ENCODE results near the gene RASL10A. TPM values are rescaled to one million over a fixed set of nuclear protein-coding genes. Genes with fewer than 3 reads are reported as not detected.

Gene RASL10A
- total RNA-seq, 1 experiment from 2014 or later = 1.1 TPM

DNA sequence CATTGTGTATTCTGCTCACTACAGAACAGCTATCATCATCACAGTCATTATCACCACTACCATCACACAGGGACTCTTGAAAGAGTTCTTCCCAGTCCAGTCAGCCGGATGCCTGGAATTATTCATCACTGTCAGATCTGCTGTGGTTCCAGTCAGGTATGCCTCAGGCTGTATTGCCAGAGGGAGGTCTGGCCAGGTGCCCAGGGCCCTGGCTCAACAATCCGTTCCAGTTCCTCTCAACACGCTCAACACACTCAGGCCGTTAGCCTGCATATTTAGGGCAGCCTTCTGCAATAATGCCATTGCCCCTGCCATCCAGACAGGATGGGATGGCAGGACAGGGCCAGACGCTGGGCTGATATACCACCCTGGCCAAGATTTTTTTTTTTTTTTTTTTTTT, 28.6 kb upstream of the RASL10A start:
- no peak overlapping the region for H3K27ac Mint-ChIP-seq (ENCODE audit: unreplicated experiment)
- Histone ChIP-seq H3K36me3 (ENCODE audit: control insufficient read depth, insufficient read depth, low read length) (peaks cover 1% of the 10 kb centered on the region), H3K4me1 (peaks cover 6% of the 10 kb centered on the region; the same call in 1 of the 2 replicates), H3K27me3 (replicated peaks; ENCODE audit: control insufficient read depth, insufficient read depth, low read length) (no peaks in the 10 kb centered on the region), H3K9me3 (no peaks in the 10 kb centered on the region), H3K4me3 (ENCODE audit: low read depth, low read length) (no peak overlapping the region)
- H3K27me3 Mint-ChIP-seq (ENCODE audit: insufficient read depth, unreplicated experiment) = no peaks in the 10 kb centered on the region
- peak in 1 of 2 experiments; percentile 15 for DNase-seq
- no peak overlapping the region for H3K4me3 Mint-ChIP-seq (ENCODE audit: unreplicated experiment)
- intact Hi-C loops (cut with micrococcal nuclease; ENCODE audit: unreplicated experiment) = no loop called here
- BruUV-seq (replicated peaks) = no TSS peak
- ChIA-PET CTCF (no interaction called here), POLR2A (interaction anchor here (0.6 kb wide), 1 partner anchor 37 kb away, joined by 8 read pairs; no protein-coding TSS in a partner anchor)
- H3K4me1 Mint-ChIP-seq (ENCODE audit: low read depth, unreplicated experiment) = peaks cover 8% of the 10 kb centered on the region
- TF ChIP-seq CTCF (IDR thresholded peaks at IDR 0.05; ENCODE audit: insufficient read depth in 1 of 2, low read depth in 1 of 2, low read length in 1 of 2, severe bottlenecking in 1 of 2, unreplicated experiment in 1 of 2) = no peak
- peaks cover 63% of the 10 kb centered on the region for H3K36me3 Mint-ChIP-seq (ENCODE audit: insufficient read depth, unreplicated experiment)
- no peaks in the 10 kb centered on the region for H3K9me3 Mint-ChIP-seq (ENCODE audit: unreplicated experiment)

GRCh38 chr22:29343313-29343805, 27.9 kb upstream of the RASL10A start:
- BruUV-seq (replicated peaks) = no TSS peak
- DNase-seq = no peak
- intact Hi-C loops (cut with micrococcal nuclease; ENCODE audit: unreplicated experiment) = no loop called here
- TF ChIP-seq CTCF (IDR thresholded peaks at IDR 0.05; ENCODE audit: insufficient read depth in 1 of 2, low read depth in 1 of 2, low read length in 1 of 2, severe bottlenecking in 1 of 2, unreplicated experiment in 1 of 2) = no peak
- ChIA-PET CTCF (no interaction called here), POLR2A (no interaction called here)
- H3K27ac Mint-ChIP-seq (ENCODE audit: unreplicated experiment) = no peak overlapping the region
- H3K4me3 Mint-ChIP-seq (ENCODE audit: unreplicated experiment) = no peak overlapping the region
- Histone ChIP-seq H3K27me3 (replicated peaks; ENCODE audit: control insufficient read depth, insufficient read depth, low read length) (no peaks in the 10 kb centered on the region), H3K9me3 (no peaks in the 10 kb centered on the region), H3K36me3 (ENCODE audit: control insufficient read depth, insufficient read depth, low read length) (peaks cover 1% of the 10 kb centered on the region; the same call in 1 of the 2 replicates), H3K4me3 (ENCODE audit: low read depth, low read length) (no peak overlapping the region), H3K4me1 (peaks cover 6% of the 10 kb centered on the region; the same call in 1 of the 2 replicates)
- H3K4me1 Mint-ChIP-seq (ENCODE audit: low read depth, unreplicated experiment) = peaks cover 8% of the 10 kb centered on the region
- peaks cover 64% of the 10 kb centered on the region for H3K36me3 Mint-ChIP-seq (ENCODE audit: insufficient read depth, unreplicated experiment)
- no peaks in the 10 kb centered on the region for H3K9me3 Mint-ChIP-seq (ENCODE audit: unreplicated experiment)
- no peaks in the 10 kb centered on the region for H3K27me3 Mint-ChIP-seq (ENCODE audit: insufficient read depth, unreplicated experiment)

DNA sequence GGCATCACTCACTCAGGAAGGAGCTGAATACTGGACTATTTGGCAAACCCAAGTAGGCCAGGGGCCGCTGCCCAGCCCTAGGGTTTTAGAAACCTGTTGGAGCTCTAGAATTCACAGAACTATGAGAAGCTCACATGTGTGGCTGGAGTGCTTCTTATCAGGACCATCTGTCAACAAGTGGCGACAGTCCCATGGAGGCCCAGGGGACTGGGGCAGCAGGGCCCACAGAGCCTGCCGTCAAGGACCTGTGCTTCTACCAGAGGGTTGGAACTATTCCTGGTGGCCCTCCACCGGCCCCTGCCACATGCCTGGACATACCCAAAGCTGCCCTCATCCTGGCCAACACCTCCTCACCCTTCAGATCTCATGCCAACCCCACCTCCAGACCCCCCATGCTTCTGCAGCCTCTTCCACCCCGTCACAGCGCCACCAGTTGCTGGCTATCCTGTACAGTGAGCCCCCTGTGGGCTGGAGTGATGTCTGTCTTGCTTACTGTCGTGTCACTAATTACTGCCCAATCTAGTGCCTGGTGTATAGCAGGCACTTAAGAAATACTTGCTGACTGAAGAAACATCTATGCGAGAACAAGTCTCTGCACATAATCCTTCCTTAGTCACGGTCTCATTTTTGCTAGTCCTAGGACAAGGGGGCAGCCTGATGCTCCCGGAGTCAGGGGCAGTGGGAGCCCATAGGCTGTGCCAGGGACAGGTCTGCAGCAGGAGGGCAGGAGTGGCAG, 27.2 kb upstream of the RASL10A start:
- BruUV-seq (replicated peaks) = no TSS peak
- Histone ChIP-seq H3K4me1 (peaks cover 6% of the 10 kb centered on the region; the same call in 1 of the 2 replicates), H3K27me3 (replicated peaks; ENCODE audit: control insufficient read depth, insufficient read depth, low read length) (no peaks in the 10 kb centered on the region), H3K36me3 (ENCODE audit: control insufficient read depth, insufficient read depth, low read length) (peaks cover 1% of the 10 kb centered on the region; the same call in 1 of the 2 replicates), H3K9me3 (no peaks in the 10 kb centered on the region), H3K4me3 (ENCODE audit: low read depth, low read length) (no peak overlapping the region)
- Mint-ChIP-seq H3K27me3 (ENCODE audit: insufficient read depth, unreplicated experiment) (no peaks in the 10 kb centered on the region), H3K27ac (ENCODE audit: unreplicated experiment) (peak overlapping the region; percentile 54), H3K36me3 (ENCODE audit: insufficient read depth, unreplicated experiment) (peaks cover 63% of the 10 kb centered on the region), H3K4me3 (ENCODE audit: unreplicated experiment) (no peak overlapping the region), H3K9me3 (ENCODE audit: unreplicated experiment) (no peaks in the 10 kb centered on the region), H3K4me1 (ENCODE audit: low read depth, unreplicated experiment) (peaks cover 8% of the 10 kb centered on the region)
- ChIA-PET CTCF (interaction anchor here (0.9 to 1.1 kb wide), 2 partner anchors 9 to 36 kb away, joined by 3 read pairs; partner anchors contain the start of gene GAS2L1), POLR2A (no interaction called here)
- intact Hi-C loops (cut with micrococcal nuclease; ENCODE audit: unreplicated experiment) = no loop called here
- no peak for DNase-seq
- no peak for TF ChIP-seq CTCF (IDR thresholded peaks at IDR 0.05; ENCODE audit: insufficient read depth in 1 of 2, low read depth in 1 of 2, low read length in 1 of 2, severe bottlenecking in 1 of 2, unreplicated experiment in 1 of 2)

Data from Caco-2 (cell line).